Vagina (tissue), 2 donors: Measurements from ENCODE around the gene KIAA1549.

Experiments used
- CTCF ChIP-seq, 3 experiments: fragments of 450-650 bp in 2 of 3; fragments of 200-600 bp in 1 of 3; sonication (generic) in 1 of 3; IDR thresholded peaks; one replicate each; pipeline ENCODE4 v1.5.1; 2017 to 2019; ENCODE audit warnings: antibody characterized with exemption in 3 of 3, mild to moderate bottlenecking in 2 of 3, moderate library complexity in 2 of 3
- POLR2A ChIP-seq, 2 donors: fragments of 450-650 bp; IDR thresholded peaks; one replicate each; pipeline ENCODE4 v1.6.1; 2017; ENCODE audit warnings: antibody characterized with exemption in 2 of 2, mild to moderate bottlenecking in 2 of 2, moderate library complexity in 2 of 2
- POLR2AphosphoS5 ChIP-seq, 2 donors: sonication (generic); formaldehyde crosslinking; IDR thresholded peaks; one replicate each; pipeline ENCODE4 v1.9.0; 2017; ENCODE audit warnings: antibody characterized with exemption in 2 of 2, mild to moderate bottlenecking in 2 of 2, low read depth in 1 of 2; ENCODE audit not compliant: insufficient read depth in 1 of 2

GRCh38 chr7:138882249-138882648, 98.9 kb downstream of the KIAA1549 start:
- TF ChIP-seq POLR2AphosphoS5 (IDR thresholded peaks at IDR 0.05; ENCODE audit: insufficient read depth in 1 of 2, low read depth in 1 of 2) (no peak), CTCF (IDR thresholded peaks at IDR 0.05) (no peak), POLR2A (IDR thresholded peaks at IDR 0.05) (no peak)
